HepG2 (cell line): ENCODE data around the gene ADAP2. TPM values are rescaled to one million over a fixed set of nuclear protein-coding genes. Genes with fewer than 3 reads are reported as not detected.

Source experiments
- ATAC-seq: fragments of 200-7000 bp; cut with Tn5 transposase; 3 replicates; pipeline ENCODE4 v1.9.1; 2020; ENCODE audit warnings: mild to moderate bottlenecking, moderate library complexity
- BruUV-seq: library from RNA; stranded (reverse); fragments of 400-500 nt; replicated peaks from 2 replicates; lab custom pipeline; 2021; lab: Mats Ljungman, UMichigan
- CTCF ChIA-PET: fragments of 300-600 bp; formaldehyde crosslinking; extraction: SDS; loops from one replicate; lab custom pipeline; 2021; ENCODE audit warnings: low total read pairs, inconsistent platforms, low intra/inter-chr PET ratio; lab: Yijun Ruan, JAX
- POLR2A ChIA-PET: fragments of 350-600 bp; sonication (Branson Sonifier 250); formaldehyde crosslinking; loops from one replicate; lab custom pipeline; 2020; ENCODE audit warnings: antibody characterized with exemption, inconsistent platforms; lab: Yijun Ruan, JAX
- DNase-seq: peaks from one replicate; pipeline ENCODE4 v3.0.0-alpha.2; 2015; ENCODE audit warnings: low spot score
- FAIRE-seq: peaks from 3 replicates; lab custom pipeline; 2011; peaks lifted over from hg19 to GRCh38; lab: Jason Lieb, UNC
- H2AFZ ChIP-seq: one replicate; pipeline ENCODE4 v1.6.1; 2011; ENCODE audit warnings: low read length, inconsistent platforms
- H3K27ac ChIP-seq: fragments of 300-600 bp; 3 replicates; pipeline ENCODE4 v1.8.0; 2011; ENCODE audit warnings: mixed run types, mild to moderate bottlenecking, mixed read lengths, low read length, inconsistent platforms; ENCODE audit not compliant: insufficient read depth; ENCODE audit errors: extremely low read length
- H3K27me3 ChIP-seq, 2 experiments: fragments of 200-600 bp in 1 of 2; 2 replicates in 1 of 2; 3 replicates in 1 of 2; pipeline versions ENCODE4 v1.6.0 to v1.8.0; 2011; ENCODE audit warnings: low read length in 2 of 2, mild to moderate bottlenecking in 2 of 2, moderate library complexity in 2 of 2, inconsistent platforms in 1 of 2; ENCODE audit not compliant: insufficient read depth in 2 of 2, control insufficient read depth in 1 of 2
- H3K36me3 ChIP-seq, 2 experiments: fragments of 200-600 bp in 1 of 2; replicated peaks in 1 of 2; 2 replicates in 1 of 2; 3 replicates in 1 of 2; pipeline versions ENCODE4 v1.5.1 to v1.8.0; 2011; ENCODE audit warnings: low read length in 2 of 2, inconsistent platforms in 1 of 2; ENCODE audit not compliant: insufficient read depth in 2 of 2, control insufficient read depth in 1 of 2
- H3K4me1 ChIP-seq: 2 replicates; pipeline ENCODE4 v1.5.1; 2012; ENCODE audit warnings: low read length, inconsistent platforms; ENCODE audit not compliant: insufficient read depth
- H3K4me2 ChIP-seq: 2 replicates; pipeline ENCODE4 v1.6.0; 2011; ENCODE audit warnings: low read depth, low read length, inconsistent platforms
- H3K4me3 ChIP-seq, 3 experiments: fragments of 200-600 bp in 1 of 3; sonication (generic), shearing (Covaris generic) in 1 of 3; replicated peaks in 1 of 3; 2 replicates each; pipeline ENCODE4 v1.5.1; 2011 to 2016; ENCODE audit warnings: low read length in 3 of 3, inconsistent platforms in 2 of 3, low read depth in 2 of 3, mild to moderate bottlenecking in 2 of 3, control low read depth in 1 of 3, mixed read lengths in 1 of 3; ENCODE audit not compliant: insufficient read depth in 1 of 3
- H3K79me2 ChIP-seq: one replicate; pipeline ENCODE4 v1.6.1; 2011; ENCODE audit warnings: low read length, inconsistent platforms; ENCODE audit not compliant: insufficient read depth
- H3K9ac ChIP-seq: 2 replicates; pipeline ENCODE4 v1.6.0; 2011; ENCODE audit warnings: mild to moderate bottlenecking, low read depth, low read length, inconsistent platforms; ENCODE audit not compliant: insufficient read depth
- H3K9me3 ChIP-seq: 2 replicates; pipeline ENCODE4 v1.5.1; 2012; ENCODE audit warnings: mild to moderate bottlenecking, low read length
- H4K20me1 ChIP-seq: 2 replicates; pipeline ENCODE4 v1.6.0; 2011; ENCODE audit warnings: inconsistent platforms, mild to moderate bottlenecking, low read length, moderate library complexity; ENCODE audit not compliant: insufficient read depth
- DR1 ChIP-seq: sonication (generic); formaldehyde crosslinking; IDR thresholded peaks from 2 replicates; pipeline ENCODE4 v1.8.0; 2021; ENCODE audit warnings: mild to moderate bottlenecking, missing genetic modification reagents, inconsistent platforms
- FOXO1 ChIP-seq: sonication (generic); formaldehyde crosslinking; IDR thresholded peaks from 2 replicates; pipeline ENCODE4 v1.4.0; 2020; ENCODE audit warnings: missing genetic modification reagents
- NR2F1 ChIP-seq, 2 experiments: fragments of 450-650 bp in 1 of 2; formaldehyde crosslinking in 1 of 2; IDR thresholded peaks; 2 replicates each; pipeline versions ENCODE4 v1.5.0 to v1.6.1; 2016 to 2020; ENCODE audit warnings: mild to moderate bottlenecking in 1 of 2, missing compliant biosample characterization in 1 of 2, missing genetic modification reagents in 1 of 2, moderate library complexity in 1 of 2
- RARA ChIP-seq: IDR thresholded peaks from 2 replicates; pipeline ENCODE4 v1.6.1; 2016; ENCODE audit warnings: missing genetic modification reagents, missing compliant biosample characterization
- TARDBP ChIP-seq: sonication (generic); formaldehyde crosslinking; IDR thresholded peaks from 2 replicates; pipeline ENCODE4 v1.8.0; 2022; ENCODE audit warnings: mild to moderate bottlenecking, missing genetic modification reagents
- ZNF496 ChIP-seq: sonication (generic); formaldehyde crosslinking; IDR thresholded peaks from 2 replicates; pipeline ENCODE4 v1.8.1; 2023; ENCODE audit warnings: mild to moderate bottlenecking, moderate library complexity, missing genetic modification reagents; ENCODE audit not compliant: insufficient replicate concordance
- ZNF672 ChIP-seq: sonication (generic); formaldehyde crosslinking; IDR thresholded peaks from 2 replicates; pipeline ENCODE4 v1.8.1; 2022; ENCODE audit warnings: missing genetic modification reagents
- ZNF790 ChIP-seq: sonication (generic); formaldehyde crosslinking; IDR thresholded peaks from 2 replicates; pipeline ENCODE4 v1.8.0; 2022; ENCODE audit warnings: missing genetic modification reagents, mild to moderate bottlenecking, borderline replicate concordance
- WGBS: methylation state at CpG from one replicate; pipeline ENCODE4 v1.1.6; 2017; ENCODE audit warnings: low lambda C conversion rate; 5-methylcytosine and 5-hydroxymethylcytosine counted together
- in situ Hi-C: cut with HindIII; loops from 2 replicates; pipeline ENCODE4 v1.10.0; 2017; ENCODE audit warnings: low pct_unique_long_range_greater_than_20kb; ENCODE audit not compliant: extremely low pct_ligation_motif_present
- intact Hi-C: fragments of 100-400 bp; cut with micrococcal nuclease; formaldehyde crosslinking; loops from one replicate; pipeline ENCODE4 v1.10.0; 2022; ENCODE audit not compliant: unreplicated experiment
- polyA plus RNA-seq, 8 experiments: library from polyadenylated mRNA; depleted of rRNA in 3 of 8; stranded (reverse) in 7 of 8; unstranded in 1 of 8; fragments of >200 nt; fragmentation: Illumina TruSeq in 4 of 8; extraction: Trizol in 4 of 8; gene quantifications; 2 replicates each; pipeline versions ENCODE4 v1.2.1 to v1.2.3, GENCODE V29; 2011 to 2016; ENCODE audit warnings: low read depth in 4 of 8, missing spikeins in 1 of 8, mixed read lengths in 1 of 8; ENCODE audit not compliant: insufficient read depth in 1 of 8
- total RNA-seq, 5 experiments: library from RNA; depleted of rRNA; stranded (reverse); fragments of >200 nt; fragmentation: Illumina TruSeq; extraction: Trizol; gene quantifications; 2 replicates each; pipeline ENCODE4 v1.2.3, GENCODE V29; 2016; ENCODE audit warnings: low read depth in 1 of 5
- TF ChIP-seq, protein P1 (sequence below): sonication (generic); formaldehyde crosslinking; IDR thresholded peaks from 2 replicates; pipeline ENCODE4 v1.4.0; 2020; ENCODE audit warnings: missing genetic modification reagents
- TF ChIP-seq, protein P2 (sequence below): sonication (generic); formaldehyde crosslinking; IDR thresholded peaks from 2 replicates; pipeline ENCODE4 v1.5.0; 2020; ENCODE audit warnings: missing genetic modification reagents
- TF ChIP-seq, protein P3 (sequence below): sonication (generic); formaldehyde crosslinking; IDR thresholded peaks from 2 replicates; pipeline ENCODE4 v1.5.0; 2020; ENCODE audit warnings: missing genetic modification reagents
- TF ChIP-seq, protein P4 (sequence below): IDR thresholded peaks from 2 replicates; pipeline ENCODE4 v1.6.1; 2016; ENCODE audit warnings: missing biosample characterization, missing genetic modification reagents, low read depth
- TF ChIP-seq, protein P5 (sequence below): IDR thresholded peaks from 2 replicates; pipeline ENCODE4 v1.6.1; 2012; ENCODE audit warnings: inconsistent platforms
- TF ChIP-seq, protein P6 (sequence below): sonication (generic); formaldehyde crosslinking; IDR thresholded peaks from 2 replicates; pipeline ENCODE4 v1.4.0; 2020; ENCODE audit warnings: mild to moderate bottlenecking, missing genetic modification reagents

The ADAP2 gene
- total and polyA plus RNA-seq, 2 of the 13 experiments (the other 11 are each of a cell fraction or from before 2014, with no cell fraction given), result 0.51 to 0.70 TPM

DNA sequence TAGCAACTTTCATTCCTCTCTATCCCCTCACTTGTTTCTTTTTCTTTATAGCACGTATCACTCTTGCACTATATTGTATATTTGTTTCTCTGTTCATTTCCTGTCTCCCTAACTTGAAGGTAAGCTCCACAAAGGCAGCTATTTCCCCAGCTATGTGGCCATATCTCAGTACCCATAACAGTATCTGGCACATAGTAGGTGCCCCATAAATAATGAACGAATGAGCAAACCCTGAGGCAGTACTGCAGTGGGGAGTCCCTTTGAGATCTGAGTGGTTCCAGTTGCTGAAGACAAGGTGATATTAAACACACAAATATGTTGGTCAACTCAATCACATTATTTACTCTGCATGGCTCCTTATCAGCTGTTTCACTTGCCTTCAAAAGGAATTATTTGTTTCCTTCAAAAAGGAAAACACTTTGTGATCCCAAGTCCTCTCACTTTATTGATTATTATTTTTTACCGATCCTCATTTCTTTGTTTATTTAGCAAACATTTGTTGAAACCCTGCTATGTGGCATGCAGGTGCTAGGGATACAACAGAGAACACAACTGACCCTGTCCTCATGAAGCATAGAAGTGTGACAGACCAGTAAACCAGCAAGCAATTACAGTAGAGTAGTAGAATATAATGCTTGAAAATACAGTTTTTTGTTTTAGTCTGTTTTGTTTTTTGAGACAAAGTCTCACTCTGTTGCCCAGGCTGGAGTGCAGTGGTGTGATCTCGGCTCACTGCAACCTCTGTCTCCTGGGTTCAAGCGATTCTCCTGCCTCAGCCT, 5.7 kb upstream of the ADAP2 start:
- H3K9ac ChIP-seq, result no peak overlapping the region
- in situ Hi-C loops (no loop called here), intact Hi-C loops (no loop called here)
- ChIA-PET CTCF (no interaction called here), POLR2A (interaction anchor here (0.6 to 1.1 kb wide), 2 partner anchors 9 to 171 kb away, joined by 4 read pairs; partner anchors contain the start of gene TEFM)
- H3K4me2 ChIP-seq, result peak overlapping the region; percentile 29
- no TSS peak for BruUV-seq
- peak; percentile 91 for ATAC-seq
- H3K4me1 ChIP-seq, result peaks cover 32% of the 10 kb centered on the region
- WGBS, result 2% methylated on average over 5 of the region's 5 CpGs
- no peaks in the 10 kb centered on the region for H3K36me3 ChIP-seq
- no peaks in the 10 kb centered on the region for H3K9me3 ChIP-seq
- peak overlapping the region; percentile 4 for H3K27ac ChIP-seq
- no peak for FAIRE-seq
- H3K4me3 ChIP-seq, result no peak overlapping the region
- H3K27me3 ChIP-seq, result peaks cover 0 to 12% of the 10 kb centered on the region in 2 experiments; a peak in 2 of 5 replicates
- no peaks in the 10 kb centered on the region for H4K20me1 ChIP-seq
- H3K79me2 ChIP-seq, result no peaks in the 10 kb centered on the region
- H2AFZ ChIP-seq, result no peak overlapping the region
- peak; percentile 52 for DNase-seq
- TF ChIP-seq TARDBP (CRISPR knock-in tag) (peak; percentile 23; the same call in 1 of the 2 replicates), RARA (CRISPR knock-in tag) (peak; percentile 61), ZNF496 (CRISPR knock-in tag) (no peak), DR1 (CRISPR knock-in tag) (no peak), NR2F1 (CRISPR knock-in tag; IDR thresholded peaks at IDR 0.05) (peak in 1 of 2 experiments; percentile 68; a peak in 1 of 4 replicates), ZNF790 (CRISPR knock-in tag) (no peak), ZNF672 (no peak), FOXO1 (CRISPR knock-in tag) (peak; percentile 37; the same call in 1 of the 2 replicates)
- TF ChIP-seq, protein P1, sequence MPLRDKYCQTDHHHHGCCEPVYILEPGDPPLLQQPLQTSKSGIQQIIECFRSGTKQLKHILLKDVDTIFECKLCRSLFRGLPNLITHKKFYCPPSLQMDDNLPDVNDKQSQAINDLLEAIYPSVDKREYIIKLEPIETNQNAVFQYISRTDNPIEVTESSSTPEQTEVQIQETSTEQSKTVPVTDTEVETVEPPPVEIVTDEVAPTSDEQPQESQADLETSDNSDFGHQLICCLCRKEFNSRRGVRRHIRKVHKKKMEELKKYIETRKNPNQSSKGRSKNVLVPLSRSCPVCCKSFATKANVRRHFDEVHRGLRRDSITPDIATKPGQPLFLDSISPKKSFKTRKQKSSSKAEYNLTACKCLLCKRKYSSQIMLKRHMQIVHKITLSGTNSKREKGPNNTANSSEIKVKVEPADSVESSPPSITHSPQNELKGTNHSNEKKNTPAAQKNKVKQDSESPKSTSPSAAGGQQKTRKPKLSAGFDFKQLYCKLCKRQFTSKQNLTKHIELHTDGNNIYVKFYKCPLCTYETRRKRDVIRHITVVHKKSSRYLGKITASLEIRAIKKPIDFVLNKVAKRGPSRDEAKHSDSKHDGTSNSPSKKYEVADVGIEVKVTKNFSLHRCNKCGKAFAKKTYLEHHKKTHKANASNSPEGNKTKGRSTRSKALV (CRISPR knock-in tag), result peak; percentile 31; the same call in 1 of the 2 replicates
- TF ChIP-seq, protein P2, sequence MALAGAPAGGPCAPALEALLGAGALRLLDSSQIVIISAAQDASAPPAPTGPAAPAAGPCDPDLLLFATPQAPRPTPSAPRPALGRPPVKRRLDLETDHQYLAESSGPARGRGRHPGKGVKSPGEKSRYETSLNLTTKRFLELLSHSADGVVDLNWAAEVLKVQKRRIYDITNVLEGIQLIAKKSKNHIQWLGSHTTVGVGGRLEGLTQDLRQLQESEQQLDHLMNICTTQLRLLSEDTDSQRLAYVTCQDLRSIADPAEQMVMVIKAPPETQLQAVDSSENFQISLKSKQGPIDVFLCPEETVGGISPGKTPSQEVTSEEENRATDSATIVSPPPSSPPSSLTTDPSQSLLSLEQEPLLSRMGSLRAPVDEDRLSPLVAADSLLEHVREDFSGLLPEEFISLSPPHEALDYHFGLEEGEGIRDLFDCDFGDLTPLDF (CRISPR knock-in tag), result no peak
- TF ChIP-seq, protein P3, sequence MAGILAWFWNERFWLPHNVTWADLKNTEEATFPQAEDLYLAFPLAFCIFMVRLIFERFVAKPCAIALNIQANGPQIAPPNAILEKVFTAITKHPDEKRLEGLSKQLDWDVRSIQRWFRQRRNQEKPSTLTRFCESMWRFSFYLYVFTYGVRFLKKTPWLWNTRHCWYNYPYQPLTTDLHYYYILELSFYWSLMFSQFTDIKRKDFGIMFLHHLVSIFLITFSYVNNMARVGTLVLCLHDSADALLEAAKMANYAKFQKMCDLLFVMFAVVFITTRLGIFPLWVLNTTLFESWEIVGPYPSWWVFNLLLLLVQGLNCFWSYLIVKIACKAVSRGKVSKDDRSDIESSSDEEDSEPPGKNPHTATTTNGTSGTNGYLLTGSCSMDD, result no peak
- TF ChIP-seq, protein P4, sequence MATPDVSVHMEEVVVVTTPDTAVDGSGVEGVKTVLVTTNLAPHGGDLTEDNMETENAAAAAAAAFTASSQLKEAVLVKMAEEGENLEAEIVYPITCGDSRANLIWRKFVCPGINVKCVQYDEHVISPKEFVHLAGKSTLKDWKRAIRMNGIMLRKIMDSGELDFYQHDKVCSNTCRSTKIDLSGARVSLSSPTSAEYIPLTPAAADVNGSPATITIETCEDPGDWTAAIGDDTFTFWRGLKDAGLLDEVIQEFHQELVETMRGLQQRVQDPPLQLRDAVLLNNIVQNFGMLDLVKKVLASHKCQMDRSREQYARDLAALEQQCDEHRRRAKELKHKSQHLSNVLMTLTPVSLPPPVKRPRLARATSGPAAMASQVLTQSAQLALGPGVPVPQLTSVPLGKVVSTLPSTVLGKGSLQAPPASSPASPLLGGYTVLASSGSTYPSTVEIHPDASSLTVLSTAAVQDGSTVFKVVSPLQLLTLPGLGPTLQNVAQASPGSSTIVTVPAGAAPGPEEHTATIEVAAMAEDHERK (CRISPR knock-in tag), result no peak
- TF ChIP-seq, protein P5, sequence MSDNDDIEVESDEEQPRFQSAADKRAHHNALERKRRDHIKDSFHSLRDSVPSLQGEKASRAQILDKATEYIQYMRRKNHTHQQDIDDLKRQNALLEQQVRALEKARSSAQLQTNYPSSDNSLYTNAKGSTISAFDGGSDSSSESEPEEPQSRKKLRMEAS, result no peak
- TF ChIP-seq, protein P6, sequence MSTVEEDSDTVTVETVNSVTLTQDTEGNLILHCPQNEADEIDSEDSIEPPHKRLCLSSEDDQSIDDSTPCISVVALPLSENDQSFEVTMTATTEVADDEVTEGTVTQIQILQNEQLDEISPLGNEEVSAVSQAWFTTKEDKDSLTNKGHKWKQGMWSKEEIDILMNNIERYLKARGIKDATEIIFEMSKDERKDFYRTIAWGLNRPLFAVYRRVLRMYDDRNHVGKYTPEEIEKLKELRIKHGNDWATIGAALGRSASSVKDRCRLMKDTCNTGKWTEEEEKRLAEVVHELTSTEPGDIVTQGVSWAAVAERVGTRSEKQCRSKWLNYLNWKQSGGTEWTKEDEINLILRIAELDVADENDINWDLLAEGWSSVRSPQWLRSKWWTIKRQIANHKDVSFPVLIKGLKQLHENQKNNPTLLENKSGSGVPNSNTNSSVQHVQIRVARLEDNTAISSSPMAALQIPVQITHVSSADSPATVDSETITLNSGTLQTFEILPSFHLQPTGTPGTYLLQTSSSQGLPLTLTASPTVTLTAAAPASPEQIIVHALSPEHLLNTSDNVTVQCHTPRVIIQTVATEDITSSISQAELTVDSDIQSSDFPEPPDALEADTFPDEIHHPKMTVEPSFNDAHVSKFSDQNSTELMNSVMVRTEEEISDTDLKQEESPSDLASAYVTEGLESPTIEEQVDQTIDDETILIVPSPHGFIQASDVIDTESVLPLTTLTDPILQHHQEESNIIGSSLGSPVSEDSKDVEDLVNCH (CRISPR knock-in tag), result no peak
